Measurements from ENCODE around the gene UBE2G2. TPM values are rescaled to one million over a fixed set of nuclear protein-coding genes. Genes with fewer than 3 reads are reported as not detected.

The UBE2G2 gene
- total RNA-seq, 1 experiment from 2014 or later: 91.3 TPM

DNA sequence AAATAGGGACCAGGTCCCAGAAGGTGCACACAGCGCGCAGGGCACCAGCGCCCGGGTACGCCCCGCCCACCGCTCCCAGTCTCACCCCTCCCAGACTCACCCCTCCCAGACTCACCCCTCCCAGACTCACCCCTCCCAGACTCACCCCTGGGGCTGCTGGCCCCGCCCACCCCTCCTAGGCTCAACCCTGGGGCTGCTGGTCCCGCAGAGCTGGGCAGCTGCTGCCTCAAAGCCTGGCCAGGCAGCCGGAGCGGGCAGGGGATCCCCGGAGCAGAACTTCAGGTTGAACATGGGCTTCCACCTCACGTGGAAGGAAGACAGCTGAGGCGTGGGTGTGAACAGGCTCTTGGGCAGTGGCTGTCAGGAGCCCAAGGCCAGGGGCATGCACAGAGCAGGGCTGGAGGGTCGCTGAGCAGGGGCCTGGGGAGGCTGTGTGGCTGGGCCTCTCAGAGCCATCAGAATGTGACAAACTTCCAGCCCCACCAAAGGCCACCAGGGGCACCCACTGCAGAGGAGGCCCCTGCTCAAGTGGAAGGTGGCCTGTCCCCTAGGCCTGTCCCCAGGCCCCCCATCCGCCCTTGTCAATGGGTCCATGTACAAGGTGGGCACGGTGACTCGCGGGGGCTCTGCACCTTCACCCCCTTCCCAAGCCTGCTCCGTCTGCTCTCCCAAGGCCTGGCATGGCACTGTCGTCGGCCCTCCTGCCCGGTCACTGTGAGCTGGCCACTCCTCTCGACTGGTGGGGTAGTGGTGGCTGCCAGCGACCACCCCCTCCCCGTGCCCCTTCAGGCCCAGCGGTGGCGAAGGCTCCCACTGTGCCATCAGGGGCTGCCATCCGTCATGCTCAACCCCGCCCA is 36.6 kb upstream of the UBE2G2 start:
- POLR2A ChIA-PET: no interaction called here
- Histone ChIP-seq H3K27me3 (replicated peaks; ENCODE audit: control insufficient read depth, insufficient read depth, low read length) (no peaks in the 10 kb centered on the region), H3K4me3 (ENCODE audit: low read depth, low read length) (no peak overlapping the region), H3K9me3 (no peaks in the 10 kb centered on the region), H3K36me3 (ENCODE audit: control insufficient read depth, insufficient read depth, low read length) (no peaks in the 10 kb centered on the region), H3K4me1 (peaks cover 10% of the 10 kb centered on the region)
- H3K4me1 Mint-ChIP-seq (ENCODE audit: low read depth, unreplicated experiment): no peaks in the 10 kb centered on the region
- no TSS peak for BruUV-seq (replicated peaks)
- no peak overlapping the region for H3K27ac Mint-ChIP-seq (ENCODE audit: unreplicated experiment)
- DNase-seq: no peak
- H3K36me3 Mint-ChIP-seq (ENCODE audit: insufficient read depth, unreplicated experiment): peaks cover 4% of the 10 kb centered on the region
- TF ChIP-seq, protein P1, sequence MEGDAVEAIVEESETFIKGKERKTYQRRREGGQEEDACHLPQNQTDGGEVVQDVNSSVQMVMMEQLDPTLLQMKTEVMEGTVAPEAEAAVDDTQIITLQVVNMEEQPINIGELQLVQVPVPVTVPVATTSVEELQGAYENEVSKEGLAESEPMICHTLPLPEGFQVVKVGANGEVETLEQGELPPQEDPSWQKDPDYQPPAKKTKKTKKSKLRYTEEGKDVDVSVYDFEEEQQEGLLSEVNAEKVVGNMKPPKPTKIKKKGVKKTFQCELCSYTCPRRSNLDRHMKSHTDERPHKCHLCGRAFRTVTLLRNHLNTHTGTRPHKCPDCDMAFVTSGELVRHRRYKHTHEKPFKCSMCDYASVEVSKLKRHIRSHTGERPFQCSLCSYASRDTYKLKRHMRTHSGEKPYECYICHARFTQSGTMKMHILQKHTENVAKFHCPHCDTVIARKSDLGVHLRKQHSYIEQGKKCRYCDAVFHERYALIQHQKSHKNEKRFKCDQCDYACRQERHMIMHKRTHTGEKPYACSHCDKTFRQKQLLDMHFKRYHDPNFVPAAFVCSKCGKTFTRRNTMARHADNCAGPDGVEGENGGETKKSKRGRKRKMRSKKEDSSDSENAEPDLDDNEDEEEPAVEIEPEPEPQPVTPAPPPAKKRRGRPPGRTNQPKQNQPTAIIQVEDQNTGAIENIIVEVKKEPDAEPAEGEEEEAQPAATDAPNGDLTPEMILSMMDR (IDR thresholded peaks at IDR 0.05; ENCODE audit: insufficient read depth in 1 of 2, low read depth in 1 of 2, low read length in 1 of 2, severe bottlenecking in 1 of 2, unreplicated experiment in 1 of 2): no peak
- intact Hi-C loops (cut with micrococcal nuclease; ENCODE audit: unreplicated experiment): loop anchor here (5.0 kb wide), 1 partner anchor 34 kb away; the partner anchor contains the start of gene PTTG1IP
- no peak overlapping the region for H3K4me3 Mint-ChIP-seq (ENCODE audit: unreplicated experiment)
- CTCF ChIA-PET: interaction anchor here (0.7 kb wide), 1 partner anchor 37 kb away, joined by 3 read pairs; no protein-coding TSS in a partner anchor
- H3K9me3 Mint-ChIP-seq (ENCODE audit: unreplicated experiment): no peaks in the 10 kb centered on the region
- H3K27me3 Mint-ChIP-seq (ENCODE audit: insufficient read depth, unreplicated experiment): no peaks in the 10 kb centered on the region

DNA sequence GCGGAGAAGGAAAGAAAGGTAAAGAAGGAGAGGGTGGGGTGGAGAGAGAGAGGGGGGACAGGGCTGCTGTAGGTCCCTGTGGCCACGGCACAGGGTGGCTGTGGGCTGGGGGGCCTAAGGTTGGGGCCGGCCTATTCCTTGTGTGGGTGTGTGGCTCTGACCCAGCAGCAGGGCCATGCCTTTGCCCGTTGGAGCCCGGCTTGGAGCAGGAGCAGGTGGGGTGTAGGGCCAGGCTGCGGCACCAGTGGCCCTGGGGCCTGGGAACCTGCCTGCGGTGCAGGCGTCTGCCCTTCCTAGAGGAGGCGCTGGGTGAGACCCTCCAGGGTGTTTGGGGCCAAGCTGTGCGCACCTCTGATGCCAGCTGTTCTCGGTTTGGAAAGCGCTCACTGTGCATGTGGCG is 35.9 kb upstream of the UBE2G2 start:
- H3K4me3 ChIP-seq (ENCODE audit: low read depth, low read length): no peak overlapping the region
- DNase-seq: no peak
- peaks cover 4% of the 10 kb centered on the region for H3K36me3 Mint-ChIP-seq (ENCODE audit: insufficient read depth, unreplicated experiment)
- no peak overlapping the region for H3K27ac Mint-ChIP-seq (ENCODE audit: unreplicated experiment)
- BruUV-seq (replicated peaks): no TSS peak
- no peaks in the 10 kb centered on the region for H3K27me3 ChIP-seq (replicated peaks; ENCODE audit: control insufficient read depth, insufficient read depth, low read length)
- H3K4me1 ChIP-seq: peaks cover 10% of the 10 kb centered on the region
- ChIA-PET CTCF (no interaction called here), POLR2A (no interaction called here)
- H3K36me3 ChIP-seq (ENCODE audit: control insufficient read depth, insufficient read depth, low read length): no peaks in the 10 kb centered on the region
- no peaks in the 10 kb centered on the region for H3K9me3 Mint-ChIP-seq (ENCODE audit: unreplicated experiment)
- intact Hi-C loops (cut with micrococcal nuclease; ENCODE audit: unreplicated experiment): loop anchor here (5.0 kb wide), 1 partner anchor 35 kb away; the partner anchor contains the start of gene PTTG1IP
- H3K27me3 Mint-ChIP-seq (ENCODE audit: insufficient read depth, unreplicated experiment): no peaks in the 10 kb centered on the region
- TF ChIP-seq, protein P1 (IDR thresholded peaks at IDR 0.05; ENCODE audit: insufficient read depth in 1 of 2, low read depth in 1 of 2, low read length in 1 of 2, severe bottlenecking in 1 of 2, unreplicated experiment in 1 of 2): no peak
- no peaks in the 10 kb centered on the region for H3K9me3 ChIP-seq
- no peaks in the 10 kb centered on the region for H3K4me1 Mint-ChIP-seq (ENCODE audit: low read depth, unreplicated experiment)
- H3K4me3 Mint-ChIP-seq (ENCODE audit: unreplicated experiment): no peak overlapping the region

DNA sequence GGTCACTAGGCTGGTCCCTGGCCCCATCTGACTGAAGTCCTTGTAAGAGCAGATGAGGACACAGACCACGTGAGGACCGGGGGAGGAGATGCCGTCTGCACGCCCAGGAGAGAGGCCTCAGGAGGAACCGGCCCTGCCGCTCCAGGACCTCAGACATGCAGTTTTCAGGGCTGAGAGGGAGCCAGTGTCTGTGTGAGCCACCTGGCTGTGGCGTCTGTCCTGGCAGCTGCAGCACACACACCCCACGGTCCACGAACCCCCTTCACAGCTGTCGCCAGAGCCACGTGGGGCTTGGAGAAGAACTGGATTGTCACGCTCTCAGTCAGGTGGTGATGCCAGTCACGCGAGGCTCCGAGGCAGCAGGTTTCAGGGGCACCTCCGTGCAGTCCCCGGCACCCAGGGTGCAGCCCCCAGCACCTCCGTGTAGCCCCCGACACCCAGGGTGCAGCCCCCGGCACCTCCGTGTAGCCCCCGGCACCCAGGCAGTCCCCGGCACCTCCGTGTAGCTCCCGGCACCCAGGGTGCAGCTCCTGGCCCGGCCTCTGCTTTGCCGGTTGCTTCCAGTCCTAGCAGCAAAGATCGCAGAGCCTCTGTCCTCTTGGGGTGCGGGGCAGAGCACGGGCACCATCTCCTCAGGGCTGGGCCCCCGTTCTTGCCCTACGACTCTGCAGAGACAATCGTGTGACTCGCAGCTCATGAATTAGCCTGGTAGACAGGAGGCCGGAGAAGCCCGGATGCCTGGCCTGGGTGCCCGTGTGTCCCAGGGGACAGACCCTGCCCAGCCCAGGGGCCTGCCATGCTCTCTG is 35.2 kb upstream of the UBE2G2 start:
- BruUV-seq (replicated peaks): no TSS peak
- POLR2A ChIA-PET: no interaction called here

More for the DNA sequence above, 35.2 kb upstream of the UBE2G2 start:
- TF ChIP-seq, protein P1 (IDR thresholded peaks at IDR 0.05; ENCODE audit: insufficient read depth in 1 of 2, low read depth in 1 of 2, low read length in 1 of 2, severe bottlenecking in 1 of 2, unreplicated experiment in 1 of 2): no peak
- Mint-ChIP-seq H3K27ac (ENCODE audit: unreplicated experiment) (peak overlapping the region; percentile 59), H3K9me3 (ENCODE audit: unreplicated experiment) (no peaks in the 10 kb centered on the region), H3K4me3 (ENCODE audit: unreplicated experiment) (no peak overlapping the region), H3K4me1 (ENCODE audit: low read depth, unreplicated experiment) (no peaks in the 10 kb centered on the region), H3K36me3 (ENCODE audit: insufficient read depth, unreplicated experiment) (peaks cover 4% of the 10 kb centered on the region), H3K27me3 (ENCODE audit: insufficient read depth, unreplicated experiment) (no peaks in the 10 kb centered on the region)
- DNase-seq: peak; percentile 78 to 86
- Histone ChIP-seq H3K27me3 (replicated peaks; ENCODE audit: control insufficient read depth, insufficient read depth, low read length) (no peaks in the 10 kb centered on the region), H3K36me3 (ENCODE audit: control insufficient read depth, insufficient read depth, low read length) (no peaks in the 10 kb centered on the region), H3K4me3 (ENCODE audit: low read depth, low read length) (no peak overlapping the region), H3K4me1 (peaks cover 10% of the 10 kb centered on the region), H3K9me3 (no peaks in the 10 kb centered on the region)
- intact Hi-C loops (cut with micrococcal nuclease; ENCODE audit: unreplicated experiment): loop anchor here (5.0 kb wide), 1 partner anchor 35 kb away; the partner anchor contains the start of gene PTTG1IP
- CTCF ChIA-PET: no interaction called here
